GM18526 (cell line): ENCODE data around the gene KRT78.

Experiments used
- POLR2A ChIP-seq: IDR thresholded peaks from 3 replicates; pipeline ENCODE4 v1.6.1; 2011; ENCODE audit not compliant: insufficient read length; ENCODE audit errors: extremely low read depth

Gene KRT78

GRCh38 chr12:52836042-52836466 is 12.7 kb downstream of the KRT78 start:
- no peak for TF ChIP-seq POLR2A

GRCh38 chr12:52835271-52836041 is 13.3 kb downstream of the KRT78 start:
- TF ChIP-seq POLR2A: no peak

- TF ChIP-seq POLR2A: no peak
Measured at GRCh38 chr12:52834727-52835001, 14.1 kb downstream of the KRT78 start.

- TF ChIP-seq POLR2A: no peak
Measured at GRCh38 chr12:52833922-52834726, 14.7 kb downstream of the KRT78 start, which contains the start of gene KRT79. KRT79 (minus strand) TSS chr12:52834311; CDS start chr12:52834260, 51 bp downstream.

GRCh38 chr12:52832985-52833905 is 15.5 kb downstream of the KRT78 start:
- TF ChIP-seq POLR2A: no peak

GRCh38 chr12:52832451-52832850 is 16.3 kb downstream of the KRT78 start:
- TF ChIP-seq POLR2A: no peak

GRCh38 chr12:52831251-52831650 is 17.5 kb downstream of the KRT78 start:
- TF ChIP-seq POLR2A: no peak

- TF ChIP-seq POLR2A: no peak
Measured at GRCh38 chr12:52829986-52830770, 18.6 kb downstream of the KRT78 start.

GRCh38 chr12:52828591-52829021 is 20.2 kb downstream of the KRT78 start:
- TF ChIP-seq POLR2A: no peak

GRCh38 chr12:52828156-52828555 is 20.6 kb downstream of the KRT78 start:
- no peak for TF ChIP-seq POLR2A

GRCh38 chr12:52827499-52828090 is 21.2 kb downstream of the KRT78 start:
- TF ChIP-seq POLR2A: no peak

- no peak for TF ChIP-seq POLR2A
Measured at GRCh38 chr12:52826611-52827498, 21.9 kb downstream of the KRT78 start.

GRCh38 chr12:52825961-52826360 is 22.8 kb downstream of the KRT78 start:
- TF ChIP-seq POLR2A: no peak
